HG03280 (cell line): ENCODE results near the gene MAMDC2.
"Not testable (repeated sequence)": the region's sequence is repeated elsewhere in the genome, so short reads cannot be mapped to it uniquely, and the experiment has no call there.

Experiments
- ATAC-seq: cut with Tn5 transposase; IDR thresholded peaks from one replicate; pipeline ENCODE4 v1.9.1; 2021; ENCODE audit warnings: mild to moderate bottlenecking, moderate library complexity; ENCODE audit not compliant: unreplicated experiment

The MAMDC2 gene

DNA sequence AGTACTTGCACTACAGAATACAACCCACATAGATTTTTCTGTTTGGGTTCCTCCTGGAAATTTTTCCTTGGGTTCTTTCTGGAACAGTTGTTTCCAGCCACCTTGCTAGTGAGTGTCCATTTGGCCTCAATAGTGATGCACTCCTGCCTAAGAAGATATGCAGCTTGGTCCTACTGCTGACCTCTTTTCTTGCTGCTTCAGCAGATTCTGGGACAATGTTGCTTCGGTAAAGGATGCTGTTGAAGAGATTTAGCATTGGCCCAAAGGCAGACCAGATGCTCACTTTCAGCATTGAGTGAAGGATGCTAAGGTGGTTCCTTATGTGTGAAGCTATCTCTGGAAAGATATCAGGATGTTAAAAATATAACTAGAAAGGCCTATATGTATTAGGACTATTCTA is 128.9 kb downstream of the MAMDC2 start:
- no peak for ATAC-seq

DNA sequence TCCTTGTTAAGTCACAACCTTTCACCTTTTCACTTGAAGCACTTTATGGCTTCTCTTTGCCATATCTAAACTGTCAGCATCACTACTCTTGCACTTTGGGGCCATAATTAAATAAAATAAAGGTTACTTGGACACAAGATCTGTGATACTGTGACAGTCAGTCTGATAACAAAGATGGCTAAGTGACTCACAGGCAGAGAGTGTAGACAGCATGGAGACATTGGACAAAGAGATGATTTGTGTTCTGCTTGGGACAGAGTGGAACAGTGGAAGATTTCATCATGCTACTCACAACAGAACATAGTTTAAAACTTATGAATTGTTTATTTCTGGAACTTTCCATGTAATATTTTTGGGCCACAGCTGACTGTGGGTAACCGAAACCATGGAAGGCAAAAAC is 133.5 kb downstream of the MAMDC2 start:
- no peak for ATAC-seq

- ATAC-seq = no peak
Observed at GRCh38 chr9:70192707-70193106, 149.1 kb downstream of the MAMDC2 start.

GRCh38 chr9:70195456-70195855 is 151.8 kb downstream of the MAMDC2 start:
- no peak for ATAC-seq

DNA sequence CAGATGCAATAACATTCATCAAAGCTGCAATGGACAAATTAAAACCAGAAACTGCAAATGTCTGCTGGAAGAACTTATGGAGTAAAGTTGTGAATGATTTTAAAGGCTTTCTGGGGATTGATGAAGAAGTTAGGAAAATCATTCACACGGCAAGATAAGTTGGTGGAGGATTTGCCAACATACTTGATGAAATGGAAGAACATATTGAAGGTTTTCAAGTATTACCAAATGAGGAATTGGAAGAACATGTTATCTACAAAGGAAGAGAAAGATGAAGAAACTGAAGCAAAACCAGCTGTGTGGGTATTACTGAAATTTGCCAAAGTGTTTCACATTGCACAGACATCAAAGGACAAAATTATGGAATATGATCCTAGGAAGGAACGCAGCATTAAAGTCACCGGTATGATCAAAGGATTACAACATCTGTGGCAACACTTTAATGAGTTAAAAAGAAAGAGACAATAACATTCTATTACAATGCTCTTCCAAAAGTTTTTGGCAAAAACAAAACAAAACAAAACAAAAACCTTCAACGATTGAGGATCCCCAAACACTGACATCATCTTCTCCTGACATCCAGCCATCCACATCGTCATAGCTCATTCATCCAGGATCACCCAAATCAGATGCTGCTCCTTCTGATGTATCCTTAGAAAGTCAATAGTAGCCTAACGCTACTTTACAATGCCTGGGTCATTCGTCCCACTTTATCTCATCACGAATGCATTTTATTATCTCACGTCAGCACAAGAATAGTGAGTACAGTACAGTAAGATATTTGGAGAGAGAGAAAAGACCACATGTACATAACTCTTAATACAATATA is 153.8 kb downstream of the MAMDC2 start:
- no peak for ATAC-seq

- ATAC-seq = not testable (repeated sequence)
Observed at GRCh38 chr9:70204743-70205142, 161.1 kb downstream of the MAMDC2 start.

DNA sequence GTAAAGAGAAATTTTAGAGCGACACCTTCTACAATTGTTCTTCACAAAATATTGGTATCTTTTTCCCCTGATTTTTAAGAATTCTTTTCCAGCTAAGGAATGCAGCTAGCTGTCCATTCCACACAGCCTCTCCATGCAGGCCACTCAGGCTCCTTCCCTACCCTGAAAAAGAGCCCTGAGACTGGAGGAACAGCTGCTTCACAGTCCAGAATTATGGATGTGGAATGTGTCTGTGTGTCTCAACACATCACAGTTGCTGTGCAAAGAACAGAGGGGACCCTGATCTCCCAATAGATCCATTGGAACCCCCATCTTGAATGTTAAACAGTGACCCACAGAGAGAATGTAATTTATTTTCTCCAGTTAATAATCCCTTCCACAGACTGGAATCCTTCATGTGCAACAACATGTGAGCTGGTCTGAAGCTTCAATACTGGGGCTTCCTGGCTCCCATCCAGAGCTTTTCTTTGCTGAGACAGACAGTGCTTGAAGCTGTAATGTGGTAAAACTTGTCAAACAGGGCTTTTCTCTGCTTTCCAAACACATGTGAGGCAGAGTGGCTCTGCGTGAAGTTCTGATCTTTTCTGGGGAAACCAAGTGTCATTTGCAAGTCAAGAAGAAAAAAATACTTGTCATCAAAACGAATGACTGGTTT is 161.8 kb downstream of the MAMDC2 start:
- ATAC-seq = no peak

- ATAC-seq = no peak
Observed at GRCh38 chr9:70217029-70217428, 173.4 kb downstream of the MAMDC2 start.

- ATAC-seq = no peak
Observed at GRCh38 chr9:70218767-70219166, 175.1 kb downstream of the MAMDC2 start.

DNA sequence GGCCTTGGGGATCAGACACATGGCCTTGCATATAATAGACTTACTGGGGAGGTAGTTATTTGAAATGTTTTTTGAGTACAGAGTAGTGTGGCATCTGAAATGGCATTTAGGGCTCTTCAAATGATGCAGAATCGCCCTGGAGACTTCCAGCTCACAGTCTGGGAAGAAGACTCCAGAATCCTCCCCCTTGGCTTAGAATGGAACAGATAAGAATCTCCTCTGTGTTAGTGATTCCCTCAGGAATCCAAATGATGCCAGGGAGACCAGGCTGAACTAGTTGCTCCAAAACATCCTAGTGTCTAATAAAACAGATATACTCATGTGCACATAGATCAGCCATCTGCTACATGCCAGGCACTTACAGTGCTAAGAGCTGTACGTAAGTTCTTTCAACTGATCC is 176.6 kb downstream of the MAMDC2 start:
- no peak for ATAC-seq

DNA sequence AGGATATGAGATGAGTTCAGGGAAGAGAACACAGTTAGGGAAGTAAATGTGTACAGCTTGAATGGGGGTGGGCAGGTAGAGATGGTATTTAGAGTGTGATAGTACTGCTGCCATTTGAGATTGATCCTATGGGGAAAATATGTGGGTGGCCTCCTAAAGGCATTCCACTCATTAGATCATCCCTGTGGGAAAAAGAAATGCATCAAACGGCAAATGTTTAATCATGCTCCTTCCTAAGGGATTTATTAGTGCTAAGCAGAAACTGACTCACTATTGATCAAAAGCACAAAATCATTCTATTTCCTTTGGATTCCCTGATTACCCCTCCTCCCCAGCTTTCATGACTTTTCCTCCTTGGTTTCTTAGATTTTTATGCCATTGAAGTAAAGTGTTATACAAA is 178.7 kb downstream of the MAMDC2 start:
- ATAC-seq = no peak

- ATAC-seq = no peak
Observed at GRCh38 chr9:70228118-70228517, 184.5 kb downstream of the MAMDC2 start.

DNA sequence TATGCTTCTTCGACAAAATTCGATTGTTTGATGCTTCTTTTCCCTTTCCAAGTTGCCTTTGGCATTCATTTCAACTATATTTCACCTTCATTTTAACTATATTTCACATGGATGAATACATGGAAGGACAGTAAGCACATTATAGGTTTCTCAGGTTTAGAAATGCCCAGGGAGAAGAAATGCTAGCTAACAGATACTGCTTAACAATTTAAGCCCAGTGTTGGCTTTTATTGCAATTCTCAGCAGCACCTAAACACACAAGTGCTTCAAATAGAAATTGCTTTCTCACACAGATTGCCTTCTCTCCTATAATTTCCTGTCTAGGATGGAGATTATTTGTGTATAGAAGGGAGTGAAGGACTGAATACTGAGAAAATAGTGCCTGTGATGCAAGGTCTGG is 185.0 kb downstream of the MAMDC2 start:
- ATAC-seq = no peak

DNA sequence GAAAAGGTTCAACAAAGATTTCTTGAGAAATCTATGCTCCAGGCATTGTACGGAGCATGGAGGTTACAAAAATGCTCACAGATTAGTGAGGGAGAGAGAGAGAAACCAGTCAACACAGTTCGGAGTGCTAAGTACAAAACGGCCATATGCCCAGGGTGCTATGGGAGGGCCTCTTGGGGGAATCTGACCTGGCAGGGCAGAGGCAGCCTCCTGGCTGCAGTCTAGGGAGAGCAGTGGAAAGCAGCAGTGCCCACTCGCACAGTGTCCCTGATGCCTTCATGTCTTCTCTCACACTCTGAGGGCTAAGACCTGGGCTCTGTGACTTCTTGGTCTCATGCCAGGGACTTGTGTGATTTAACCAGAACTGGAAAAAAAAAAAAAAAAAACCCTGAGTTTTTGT is 185.4 kb downstream of the MAMDC2 start:
- no peak for ATAC-seq

DNA sequence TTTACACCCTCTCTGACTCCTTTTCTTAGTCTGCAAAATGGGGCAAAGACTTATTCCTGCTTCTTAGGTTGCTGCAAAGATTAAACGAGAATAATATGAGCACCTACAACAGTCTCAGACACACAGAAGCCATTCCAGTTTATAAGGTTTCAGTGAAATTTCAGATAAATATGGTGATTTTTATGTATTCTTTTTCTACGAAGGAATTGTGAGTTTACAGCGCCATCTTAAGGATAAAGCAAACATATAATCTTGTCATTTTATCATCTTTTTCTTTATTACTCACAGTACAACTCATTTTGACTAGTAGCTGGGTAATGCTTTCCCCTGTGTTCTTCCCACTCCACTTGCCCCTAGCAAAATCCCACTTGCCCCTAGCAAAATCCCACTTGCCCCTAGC is 185.9 kb downstream of the MAMDC2 start:
- ATAC-seq = no peak

DNA sequence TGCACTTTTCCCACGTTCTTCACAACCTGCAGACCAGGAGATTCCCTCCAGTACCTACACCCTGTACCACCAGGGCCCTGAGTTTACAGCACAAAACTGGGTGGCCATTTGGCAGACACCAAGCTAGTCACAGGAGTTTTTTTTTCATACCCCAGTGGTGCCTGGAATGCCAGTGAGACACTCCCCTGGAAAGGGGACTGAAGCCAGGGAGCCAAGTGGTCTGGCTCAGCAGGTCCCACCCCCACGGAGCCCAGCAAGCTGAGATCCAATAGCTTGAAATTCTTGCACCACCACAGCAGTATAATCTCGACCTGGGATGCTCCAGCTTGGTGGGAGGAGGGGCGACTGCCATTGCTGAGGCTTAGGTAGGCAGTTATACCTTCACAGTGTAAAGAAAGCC is 188.8 kb downstream of the MAMDC2 start:
- ATAC-seq = no peak

DNA sequence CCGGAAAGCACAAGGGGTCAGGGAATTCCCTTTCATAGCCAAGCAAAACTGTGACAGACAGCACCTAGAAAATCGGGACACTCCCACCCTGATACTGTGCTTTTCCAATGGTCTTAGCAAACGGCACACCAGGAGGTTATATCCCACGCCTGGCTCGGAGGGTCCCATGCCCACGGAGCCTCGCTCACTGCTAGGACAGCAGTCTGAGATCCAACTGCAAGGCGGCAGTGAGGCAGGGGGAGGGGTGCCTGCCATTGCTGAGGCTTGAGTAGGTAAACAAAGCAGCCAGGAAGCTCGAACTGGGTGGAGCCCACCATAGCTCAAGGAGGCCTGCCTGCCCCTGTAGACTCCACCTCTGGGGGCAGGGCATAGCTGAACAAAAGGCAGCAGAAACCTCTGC is 190.6 kb downstream of the MAMDC2 start:
- ATAC-seq = not testable (repeated sequence)

DNA sequence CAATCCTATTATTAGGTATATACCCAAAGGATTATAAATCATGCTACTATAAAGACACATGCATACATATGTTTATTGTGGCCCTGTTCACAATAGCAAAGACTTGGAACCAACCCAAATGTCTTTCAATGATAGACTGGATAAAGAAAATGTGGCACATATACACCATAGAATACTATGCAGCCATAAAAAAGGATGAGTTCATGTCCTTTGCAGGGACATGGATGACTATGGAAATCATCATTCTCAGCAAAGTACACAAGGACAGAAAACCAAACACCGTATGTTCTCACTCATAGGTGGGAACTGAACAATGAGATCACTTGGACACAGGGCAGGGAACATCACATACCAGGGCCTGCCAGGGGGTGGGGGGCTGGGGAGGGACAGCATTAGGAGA is 202.3 kb downstream of the MAMDC2 start:
- ATAC-seq = not testable (repeated sequence)

DNA sequence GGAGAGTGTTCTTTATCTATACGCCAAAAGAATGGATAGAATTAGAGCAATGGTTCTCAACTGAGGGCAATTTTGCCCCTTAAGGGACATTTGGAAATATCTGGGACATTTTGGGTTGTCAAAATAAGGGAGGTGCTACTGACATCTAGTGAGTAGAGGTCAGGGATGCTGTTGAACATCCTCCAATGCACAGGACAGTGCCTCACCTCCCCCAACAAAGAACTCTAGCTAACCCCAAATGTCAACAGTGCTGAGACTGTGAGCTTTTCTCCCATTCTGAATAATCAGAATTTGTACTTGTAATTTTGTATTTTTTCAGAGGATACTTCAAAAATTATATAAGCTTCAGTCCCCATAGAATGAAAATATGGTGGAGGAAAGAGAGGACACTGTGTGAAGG is 206.6 kb downstream of the MAMDC2 start:
- ATAC-seq = no peak

DNA sequence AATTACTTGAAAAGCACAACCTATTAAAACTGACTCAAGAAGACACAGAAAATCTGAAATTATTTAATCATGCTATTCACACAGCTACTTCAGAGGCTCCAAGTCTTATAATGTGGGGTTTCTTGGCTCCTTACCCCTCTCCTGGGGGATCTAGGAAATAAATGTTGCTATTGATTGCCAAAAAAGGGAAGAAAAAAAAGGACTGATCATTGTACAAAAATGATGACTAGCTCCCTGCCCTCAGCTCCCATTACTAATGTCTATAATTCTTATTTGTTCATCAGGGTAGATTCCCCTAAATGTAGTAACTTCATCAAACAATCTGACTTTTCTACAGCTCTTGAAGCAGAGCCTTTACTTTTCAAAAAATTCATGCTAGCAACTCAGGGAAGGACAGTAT is 211.8 kb downstream of the MAMDC2 start:
- ATAC-seq = no peak

- ATAC-seq = no peak
Observed at GRCh38 chr9:70256123-70256551, 212.5 kb downstream of the MAMDC2 start.

DNA sequence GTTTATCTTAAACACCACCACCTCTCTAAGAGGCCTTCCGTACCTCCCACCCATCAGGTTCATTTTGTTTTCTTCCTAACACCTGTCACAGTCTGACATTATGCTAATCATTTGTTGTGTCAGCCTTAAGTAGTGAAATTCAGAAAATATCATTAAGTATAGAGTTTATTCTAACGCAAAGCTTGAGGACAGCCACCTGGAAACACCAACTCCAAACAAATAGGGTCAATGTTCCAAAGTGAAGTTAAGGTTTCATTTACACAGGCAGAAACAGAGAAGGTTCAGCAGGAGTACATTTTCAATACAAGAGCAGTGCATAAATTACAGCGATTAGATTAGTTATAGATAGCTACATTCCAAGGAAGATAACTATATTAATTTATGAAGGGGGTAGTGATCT is 213.9 kb downstream of the MAMDC2 start:
- no peak for ATAC-seq
